H54 (cell line): Measurements from ENCODE around the gene RNASEH2A.
"Not testable (repeated sequence)": the region's sequence is repeated elsewhere in the genome, so short reads cannot be mapped to it uniquely, and the experiment has no call there.

Experiments used
- DNase-seq: peaks from one replicate; pipeline ENCODE4 v3.0.0; 2011; ENCODE audit warnings: low spot score, mixed read lengths; ENCODE audit not compliant: insufficient read length
- FAIRE-seq: peaks from 3 replicates; lab custom pipeline; 2011; peaks lifted over from hg19 to GRCh38; lab: Jason Lieb, UNC
- POLR2A ChIP-seq: IDR thresholded peaks from 2 replicates; pipeline ENCODE4 v1.6.1; 2011; ENCODE audit warnings: low read depth, mild to moderate bottlenecking, low read length

The RNASEH2A gene

GRCh38 chr19:12804051-12804450 lies 2.3 kb upstream of the RNASEH2A start:
- no peak for FAIRE-seq
- DNase-seq: no peak
- TF ChIP-seq POLR2A: no peak

- FAIRE-seq (no peak), DNase-seq (no peak)
- no peak for TF ChIP-seq POLR2A
Observed at GRCh38 chr19:12815088-12815487, 8.7 kb downstream of the RNASEH2A start.

GRCh38 chr19:12817188-12817587 lies 10.8 kb downstream of the RNASEH2A start:
- FAIRE-seq, DNase-seq: not testable (repeated sequence)

GRCh38 chr19:12817810-12818209 lies 11.4 kb downstream of the RNASEH2A start:
- FAIRE-seq: not testable (repeated sequence)

GRCh38 chr19:12821761-12822160 lies 15.4 kb downstream of the RNASEH2A start:
- no peak for TF ChIP-seq POLR2A
- no peak for FAIRE-seq
- DNase-seq: no peak

More at GRCh38 chr19:12817810-12818209, 11.4 kb downstream of the RNASEH2A start:
- not testable (repeated sequence) for DNase-seq

- no peak for TF ChIP-seq POLR2A
- no peak for FAIRE-seq
- DNase-seq: no peak
Observed at GRCh38 chr19:12825254-12826131, 19.1 kb downstream of the RNASEH2A start.

- no peak for TF ChIP-seq POLR2A
- DNase-seq: no peak
- FAIRE-seq: no peak
Observed at GRCh38 chr19:12828494-12828893, 22.1 kb downstream of the RNASEH2A start.

GRCh38 chr19:12833418-12833737 lies 27.0 kb downstream of the RNASEH2A start:
- FAIRE-seq: no peak
- TF ChIP-seq POLR2A: no peak
- no peak for DNase-seq

GRCh38 chr19:12833738-12834565 lies 27.6 kb downstream of the RNASEH2A start:
- TF ChIP-seq POLR2A: no peak
- no peak for DNase-seq
- FAIRE-seq: no peak

GRCh38 chr19:12834566-12834943 lies 28.2 kb downstream of the RNASEH2A start, which contains the start of gene RTBDN:
TSS of gene RTBDN (minus strand) at chr19:12834579. CDS start at chr19:12829979, 4,600 bp downstream.
- no peak for TF ChIP-seq POLR2A
- DNase-seq: no peak
- no peak for FAIRE-seq

- TF ChIP-seq POLR2A: no peak
- FAIRE-seq: no peak
- DNase-seq: no peak
Observed at GRCh38 chr19:12834976-12835757, 28.8 kb downstream of the RNASEH2A start.

- FAIRE-seq: no peak
- no peak for DNase-seq
- TF ChIP-seq POLR2A: no peak
Observed at GRCh38 chr19:12836529-12836863, 30.1 kb downstream of the RNASEH2A start.

- TF ChIP-seq POLR2A: no peak
- no peak for FAIRE-seq
- DNase-seq: no peak
Observed at GRCh38 chr19:12837225-12837624, 30.8 kb downstream of the RNASEH2A start.
